Gastroesophageal sphincter (tissue), 3 donors: Measurements from ENCODE around the gene NBDY.

Experiments
- POLR2A ChIP-seq, 2 donors: fragments of 450-650 bp; IDR thresholded peaks; one replicate each; pipeline ENCODE4 v1.6.1; 2017; ENCODE audit warnings: antibody characterized with exemption in 2 of 2, mild to moderate bottlenecking in 2 of 2, moderate library complexity in 1 of 2
- POLR2AphosphoS5 ChIP-seq: sonication (generic); formaldehyde crosslinking; IDR thresholded peaks from one replicate; pipeline ENCODE4 v1.6.1; 2017; ENCODE audit warnings: antibody characterized with exemption
- TF ChIP-seq, protein P1 (sequence below), 4 experiments: fragments of 200-600 bp in 2 of 4; fragments of 450-650 bp in 2 of 4; sonication (generic) in 1 of 4; IDR thresholded peaks; one replicate each; pipeline ENCODE4 v1.5.1; 2017 to 2019; ENCODE audit warnings: antibody characterized with exemption in 4 of 4, mild to moderate bottlenecking in 2 of 4, moderate library complexity in 2 of 4

DNA sequence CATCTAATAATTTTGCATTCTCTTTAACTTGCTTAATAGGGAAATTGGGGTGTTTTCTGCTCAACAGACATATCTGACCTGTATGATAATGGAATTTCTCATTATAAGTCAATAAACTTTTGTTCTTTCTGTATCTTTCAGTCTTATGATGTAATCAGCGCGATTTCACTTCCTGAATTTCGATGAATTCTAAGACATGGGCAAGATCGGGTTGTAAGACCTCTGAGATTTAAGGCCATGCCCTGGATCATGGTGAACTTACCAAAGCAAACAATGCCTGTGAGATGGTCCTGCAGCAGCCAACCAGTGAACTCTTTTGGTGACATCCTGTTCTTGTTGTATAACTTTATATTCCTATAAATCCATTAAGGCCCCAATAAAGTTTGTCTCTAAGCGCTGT is 88.1 kb downstream of the NBDY start:
- TF ChIP-seq, protein P1, sequence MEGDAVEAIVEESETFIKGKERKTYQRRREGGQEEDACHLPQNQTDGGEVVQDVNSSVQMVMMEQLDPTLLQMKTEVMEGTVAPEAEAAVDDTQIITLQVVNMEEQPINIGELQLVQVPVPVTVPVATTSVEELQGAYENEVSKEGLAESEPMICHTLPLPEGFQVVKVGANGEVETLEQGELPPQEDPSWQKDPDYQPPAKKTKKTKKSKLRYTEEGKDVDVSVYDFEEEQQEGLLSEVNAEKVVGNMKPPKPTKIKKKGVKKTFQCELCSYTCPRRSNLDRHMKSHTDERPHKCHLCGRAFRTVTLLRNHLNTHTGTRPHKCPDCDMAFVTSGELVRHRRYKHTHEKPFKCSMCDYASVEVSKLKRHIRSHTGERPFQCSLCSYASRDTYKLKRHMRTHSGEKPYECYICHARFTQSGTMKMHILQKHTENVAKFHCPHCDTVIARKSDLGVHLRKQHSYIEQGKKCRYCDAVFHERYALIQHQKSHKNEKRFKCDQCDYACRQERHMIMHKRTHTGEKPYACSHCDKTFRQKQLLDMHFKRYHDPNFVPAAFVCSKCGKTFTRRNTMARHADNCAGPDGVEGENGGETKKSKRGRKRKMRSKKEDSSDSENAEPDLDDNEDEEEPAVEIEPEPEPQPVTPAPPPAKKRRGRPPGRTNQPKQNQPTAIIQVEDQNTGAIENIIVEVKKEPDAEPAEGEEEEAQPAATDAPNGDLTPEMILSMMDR (IDR thresholded peaks at IDR 0.05), result no peak
- TF ChIP-seq POLR2A (IDR thresholded peaks at IDR 0.05) (no peak), POLR2AphosphoS5 (no peak)
